ENCODE measurements around the gene BAHD1. TPM values are rescaled to one million over a fixed set of nuclear protein-coding genes. Genes with fewer than 3 reads are reported as not detected.

The BAHD1 gene
- total RNA-seq, 1 donor from 2014 or later = 10.6 TPM

GRCh38 chr15:40511093-40511471 lies 70.3 kb downstream of the BAHD1 start:
- no peaks in the 10 kb centered on the region for H3K36me3 ChIP-seq
- intact Hi-C loops (cut with DNase I) = no loop called here

GRCh38 chr15:40511472-40512133 lies 70.8 kb downstream of the BAHD1 start:
- TF ChIP-seq, protein P1, sequence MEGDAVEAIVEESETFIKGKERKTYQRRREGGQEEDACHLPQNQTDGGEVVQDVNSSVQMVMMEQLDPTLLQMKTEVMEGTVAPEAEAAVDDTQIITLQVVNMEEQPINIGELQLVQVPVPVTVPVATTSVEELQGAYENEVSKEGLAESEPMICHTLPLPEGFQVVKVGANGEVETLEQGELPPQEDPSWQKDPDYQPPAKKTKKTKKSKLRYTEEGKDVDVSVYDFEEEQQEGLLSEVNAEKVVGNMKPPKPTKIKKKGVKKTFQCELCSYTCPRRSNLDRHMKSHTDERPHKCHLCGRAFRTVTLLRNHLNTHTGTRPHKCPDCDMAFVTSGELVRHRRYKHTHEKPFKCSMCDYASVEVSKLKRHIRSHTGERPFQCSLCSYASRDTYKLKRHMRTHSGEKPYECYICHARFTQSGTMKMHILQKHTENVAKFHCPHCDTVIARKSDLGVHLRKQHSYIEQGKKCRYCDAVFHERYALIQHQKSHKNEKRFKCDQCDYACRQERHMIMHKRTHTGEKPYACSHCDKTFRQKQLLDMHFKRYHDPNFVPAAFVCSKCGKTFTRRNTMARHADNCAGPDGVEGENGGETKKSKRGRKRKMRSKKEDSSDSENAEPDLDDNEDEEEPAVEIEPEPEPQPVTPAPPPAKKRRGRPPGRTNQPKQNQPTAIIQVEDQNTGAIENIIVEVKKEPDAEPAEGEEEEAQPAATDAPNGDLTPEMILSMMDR (IDR thresholded peaks at IDR 0.05) = no peak
- intact Hi-C loops (cut with DNase I) = no loop called here

More at GRCh38 chr15:40511093-40511471, 70.3 kb downstream of the BAHD1 start:
- peaks cover 0 to 11% of the 10 kb centered on the region in 2 donors for H3K4me1 ChIP-seq
- peak overlapping the region; percentile 62 to 69 for H3K4me3 ChIP-seq
- DNase-seq (ENCODE audit: low spot score in 2 of 2) = no peak
- H3K27me3 ChIP-seq = no peaks in the 10 kb centered on the region
- TF ChIP-seq, protein P1 (IDR thresholded peaks at IDR 0.05) = no peak
- H3K27ac ChIP-seq = no peak overlapping the region
- H3K9me3 ChIP-seq = no peaks in the 10 kb centered on the region

GRCh38 chr15:40512440-40512839 lies 71.7 kb downstream of the BAHD1 start:
- no peaks in the 10 kb centered on the region for H3K36me3 ChIP-seq
- TF ChIP-seq, protein P1 (IDR thresholded peaks at IDR 0.05) = no peak
- intact Hi-C loops (cut with DNase I) = no loop called here
- no peak for DNase-seq (ENCODE audit: low spot score in 2 of 2)
- no peaks in the 10 kb centered on the region for H3K27me3 ChIP-seq
- H3K9me3 ChIP-seq = no peaks in the 10 kb centered on the region
- no peak overlapping the region for H3K27ac ChIP-seq
- peaks cover 0 to 6% of the 10 kb centered on the region in 2 donors for H3K4me1 ChIP-seq
- no peak overlapping the region for H3K4me3 ChIP-seq

More at GRCh38 chr15:40511472-40512133, 70.8 kb downstream of the BAHD1 start:
- Histone ChIP-seq H3K9me3 (no peaks in the 10 kb centered on the region), H3K27me3 (no peaks in the 10 kb centered on the region), H3K4me1 (peaks cover 0 to 10% of the 10 kb centered on the region in 2 donors), H3K36me3 (no peaks in the 10 kb centered on the region), H3K27ac (no peak overlapping the region), H3K4me3 (peak overlapping the region; percentile 62 to 69)
- DNase-seq (ENCODE audit: low spot score in 2 of 2) = peak in 1 of 2 donors; percentile 73

GRCh38 chr15:40513609-40514008 lies 72.9 kb downstream of the BAHD1 start:
- TF ChIP-seq, protein P1 (IDR thresholded peaks at IDR 0.05) = no peak
- no peaks in the 10 kb centered on the region for H3K9me3 ChIP-seq
- no peak overlapping the region for H3K4me3 ChIP-seq
- H3K4me1 ChIP-seq = peaks cover 0 to 6% of the 10 kb centered on the region in 2 donors
- H3K27me3 ChIP-seq = no peaks in the 10 kb centered on the region
- no peak for DNase-seq (ENCODE audit: low spot score in 2 of 2)
- H3K36me3 ChIP-seq = no peaks in the 10 kb centered on the region
- H3K27ac ChIP-seq = no peak overlapping the region
- intact Hi-C loops (cut with DNase I) = no loop called here

GRCh38 chr15:40516322-40516721 lies 75.6 kb downstream of the BAHD1 start:
- no peak for DNase-seq (ENCODE audit: low spot score in 2 of 2)
- Histone ChIP-seq H3K27me3 (no peaks in the 10 kb centered on the region), H3K4me1 (peaks cover 0 to 6% of the 10 kb centered on the region in 2 donors), H3K36me3 (no peaks in the 10 kb centered on the region), H3K4me3 (no peak overlapping the region), H3K9me3 (no peaks in the 10 kb centered on the region), H3K27ac (no peak overlapping the region)
- intact Hi-C loops (cut with DNase I) = no loop called here
- TF ChIP-seq, protein P1 (IDR thresholded peaks at IDR 0.05) = no peak

Other genes starting within 250 kb of the BAHD1 start
- gene PAK6, start 201.9 kb upstream of the BAHD1 start, total RNA-seq = not detected
- gene ANKRD63, start 157.9 kb upstream of the BAHD1 start, total RNA-seq = not detected
- gene PLCB2, start 133.0 kb upstream of the BAHD1 start, total RNA-seq = 6.9 TPM
- gene INAFM2, start 117.3 kb upstream of the BAHD1 start, total RNA-seq = 69.8 TPM
- gene CCDC9B, start 100.0 kb upstream of the BAHD1 start, total RNA-seq = 55.8 TPM
- not detected for gene PHGR1, start 89.9 kb upstream of the BAHD1 start, total RNA-seq
- 0.32 TPM for gene DISP2, start 82.7 kb upstream of the BAHD1 start, total RNA-seq
- 5.1 TPM for gene KNSTRN, start 58.2 kb upstream of the BAHD1 start, total RNA-seq
- gene IVD, start 35.2 kb upstream of the BAHD1 start, total RNA-seq = 39.5 TPM
- 22.0 TPM for gene CHST14, start 30.0 kb downstream of the BAHD1 start, total RNA-seq
- gene CCDC32, start 124.1 kb downstream of the BAHD1 start, total RNA-seq = 16.4 TPM
- gene RPUSD2, start 128.3 kb downstream of the BAHD1 start, total RNA-seq = 2.4 TPM
- not detected for gene KNL1, start 153.3 kb downstream of the BAHD1 start, total RNA-seq